Measurements from ENCODE around the gene DYNC1LI1.

GRCh38 chr3:32612547-32612946, 41.9 kb upstream of the DYNC1LI1 start:
- TF ChIP-seq POLR2A (IDR thresholded peaks at IDR 0.05; ENCODE audit: low read length): no peak
- no peak for TF ChIP-seq GATA1 (IDR thresholded peaks at IDR 0.05; ENCODE audit: low read depth, low read length)
